BJ (cell line): ENCODE results near the gene GLI1. TPM values are rescaled to one million over a fixed set of nuclear protein-coding genes. Genes with fewer than 3 reads are reported as not detected.
"Not testable (repeated sequence)": the region's sequence is repeated elsewhere in the genome, so short reads cannot be mapped to it uniquely, and the experiment has no call there.

Experiments used
- CTCF ChIA-PET: fragments of 350-600 bp; formaldehyde crosslinking; extraction: SDS; loops from one replicate; lab custom pipeline; 2021; ENCODE audit warnings: antibody characterized with exemption, inconsistent platforms; lab: Yijun Ruan, JAX
- POLR2A ChIA-PET: fragments of 300-600 bp; sonication (Branson Sonifier 250); formaldehyde crosslinking; extraction: SDS; loops from one replicate; lab custom pipeline; 2021; ENCODE audit warnings: antibody characterized with exemption; lab: Charles Lee
- DNase-seq: peaks from one replicate; pipeline ENCODE4 v3.0.0-alpha.2; 2011; ENCODE audit warnings: low read depth
- H3K27me3 ChIP-seq: 2 replicates; pipeline ENCODE4 v1.6.0; 2011; ENCODE audit warnings: low read length; ENCODE audit not compliant: control insufficient read depth, insufficient read depth
- H3K36me3 ChIP-seq: 2 replicates; pipeline ENCODE4 v1.5.1; 2011; ENCODE audit warnings: low read length; ENCODE audit not compliant: control insufficient read depth, insufficient read depth
- H3K4me3 ChIP-seq: 2 replicates; pipeline ENCODE4 v1.5.1; 2011; ENCODE audit warnings: low read depth, mild to moderate bottlenecking, control low read depth, low read length
- polyA plus RNA-seq: library from polyadenylated mRNA; depleted of rRNA; stranded (reverse); fragments of >200 nt; gene quantifications from 2 replicates; pipeline ENCODE4 v1.2.3, GENCODE V29; 2011
- TF ChIP-seq, protein P1 (sequence below): IDR thresholded peaks from 2 replicates; pipeline ENCODE4 v1.5.1; 2011; ENCODE audit warnings: low read depth, mild to moderate bottlenecking, control low read depth, inconsistent platforms, low read length, moderate library complexity; ENCODE audit not compliant: insufficient read depth

GLI1 gene
- polyA plus RNA-seq, 1 experiment = 9.0 TPM

GRCh38 chr12:57433370-57433769 lies 26.2 kb upstream of the GLI1 start:
- Histone ChIP-seq H3K36me3 (no peaks in the 10 kb centered on the region), H3K27me3 (no peaks in the 10 kb centered on the region; the same call in 1 of the 2 replicates), H3K4me3 (no peak overlapping the region)
- TF ChIP-seq, protein P1, sequence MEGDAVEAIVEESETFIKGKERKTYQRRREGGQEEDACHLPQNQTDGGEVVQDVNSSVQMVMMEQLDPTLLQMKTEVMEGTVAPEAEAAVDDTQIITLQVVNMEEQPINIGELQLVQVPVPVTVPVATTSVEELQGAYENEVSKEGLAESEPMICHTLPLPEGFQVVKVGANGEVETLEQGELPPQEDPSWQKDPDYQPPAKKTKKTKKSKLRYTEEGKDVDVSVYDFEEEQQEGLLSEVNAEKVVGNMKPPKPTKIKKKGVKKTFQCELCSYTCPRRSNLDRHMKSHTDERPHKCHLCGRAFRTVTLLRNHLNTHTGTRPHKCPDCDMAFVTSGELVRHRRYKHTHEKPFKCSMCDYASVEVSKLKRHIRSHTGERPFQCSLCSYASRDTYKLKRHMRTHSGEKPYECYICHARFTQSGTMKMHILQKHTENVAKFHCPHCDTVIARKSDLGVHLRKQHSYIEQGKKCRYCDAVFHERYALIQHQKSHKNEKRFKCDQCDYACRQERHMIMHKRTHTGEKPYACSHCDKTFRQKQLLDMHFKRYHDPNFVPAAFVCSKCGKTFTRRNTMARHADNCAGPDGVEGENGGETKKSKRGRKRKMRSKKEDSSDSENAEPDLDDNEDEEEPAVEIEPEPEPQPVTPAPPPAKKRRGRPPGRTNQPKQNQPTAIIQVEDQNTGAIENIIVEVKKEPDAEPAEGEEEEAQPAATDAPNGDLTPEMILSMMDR = no peak
- ChIA-PET POLR2A (no interaction called here), CTCF (interaction anchor here (1.5 to 1.6 kb wide), 2 partner anchors 12 to 19 kb away, joined by 3 to 6 read pairs; no protein-coding TSS in a partner anchor)
- DNase-seq = no peak

DNA sequence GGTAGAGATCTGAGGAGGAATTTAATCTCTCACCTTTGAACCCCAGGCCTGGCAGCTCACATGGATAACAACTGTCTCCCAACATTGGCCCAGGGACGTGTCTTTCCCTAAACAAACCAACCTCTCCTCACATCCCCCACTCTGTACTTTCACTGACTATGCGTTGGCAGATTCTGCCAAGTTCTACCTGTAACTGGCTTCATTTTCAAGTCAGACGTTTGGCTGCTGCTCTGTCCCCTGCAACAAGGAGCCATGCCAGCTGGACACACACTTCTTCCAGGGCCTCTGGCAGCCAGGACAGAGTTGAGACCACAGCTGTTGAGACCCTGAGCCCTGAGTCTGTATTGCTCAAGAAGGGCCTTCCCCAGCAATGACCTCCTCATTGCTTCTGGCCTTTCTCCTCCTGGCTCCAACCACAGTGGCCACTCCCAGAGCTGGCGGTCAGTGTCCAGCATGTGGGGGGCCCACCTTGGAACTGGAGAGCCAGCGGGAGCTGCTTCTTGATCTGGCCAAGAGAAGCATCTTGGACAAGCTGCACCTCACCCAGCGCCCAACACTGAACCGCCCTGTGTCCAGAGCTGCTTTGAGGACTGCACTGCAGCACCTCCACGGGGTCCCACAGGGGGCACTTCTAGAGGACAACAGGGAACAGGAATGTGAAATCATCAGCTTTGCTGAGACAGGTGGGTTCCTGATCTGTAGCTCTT lies 24.9 kb upstream of the GLI1 start, which contains the start of gene INHBC:
Gene INHBC (plus strand): TSS at position 268 of the 707 bp plus-strand sequence. CDS start 103 bp downstream, at position 371.
- no peaks in the 10 kb centered on the region for H3K36me3 ChIP-seq
- ChIA-PET POLR2A (no interaction called here), CTCF (interaction anchor here (1.6 kb wide), 2 partner anchors 18 to 21 kb away, joined by 3 to 8 read pairs; partner anchors contain the start of gene INHBE)
- H3K4me3 ChIP-seq = no peak within 1 kb of the TSS
- no peaks in the 10 kb centered on the region; the same call in 1 of the 2 replicates for H3K27me3 ChIP-seq
- no peak for DNase-seq
- TF ChIP-seq, protein P1 = no peak

- POLR2A ChIA-PET = no interaction called here
Observed at GRCh38 chr12:57435293-57435692, 24.3 kb upstream of the GLI1 start.

DNA sequence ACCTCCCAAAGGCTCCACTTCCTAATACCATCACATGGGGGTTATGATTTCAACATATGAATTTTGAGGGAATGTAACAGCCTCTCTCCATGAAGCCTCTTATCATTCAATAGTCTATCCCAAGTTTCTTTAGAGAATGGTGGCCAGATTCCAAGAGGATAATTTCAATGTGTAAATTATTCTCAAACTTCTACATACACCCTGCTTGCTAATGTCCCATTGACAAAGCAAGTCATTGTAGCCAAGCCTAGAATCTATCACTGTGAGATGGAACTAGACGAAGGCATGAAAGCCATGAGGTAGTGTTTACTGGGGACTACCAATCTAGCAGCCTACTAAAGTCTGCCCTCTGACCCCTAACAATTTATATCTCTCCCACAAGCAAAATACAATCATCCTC lies 21.2 kb upstream of the GLI1 start:
- Histone ChIP-seq H3K36me3 (no peaks in the 10 kb centered on the region), H3K4me3 (no peak overlapping the region), H3K27me3 (no peaks in the 10 kb centered on the region; the same call in 1 of the 2 replicates)
- POLR2A ChIA-PET = no interaction called here
- CTCF ChIA-PET = interaction anchor here (1.4 to 2.5 kb wide), 2 partner anchors 14 to 17 kb away, joined by 5 to 14 read pairs; partner anchors contain the start of gene INHBE
- DNase-seq = no peak
- TF ChIP-seq, protein P1 = no peak

More at GRCh38 chr12:57435293-57435692, 24.3 kb upstream of the GLI1 start:
- CTCF ChIA-PET = interaction anchor here (1.6 kb wide), 2 partner anchors 17 to 20 kb away, joined by 3 to 8 read pairs; partner anchors contain the start of gene INHBE
- Histone ChIP-seq H3K4me3 (no peak overlapping the region), H3K27me3 (no peaks in the 10 kb centered on the region; the same call in 1 of the 2 replicates), H3K36me3 (no peaks in the 10 kb centered on the region)
- no peak for DNase-seq
- TF ChIP-seq, protein P1 = no peak

GRCh38 chr12:57439762-57440266 lies 19.8 kb upstream of the GLI1 start:
- DNase-seq = no peak
- Histone ChIP-seq H3K4me3 (no peak overlapping the region), H3K36me3 (no peaks in the 10 kb centered on the region), H3K27me3 (no peaks in the 10 kb centered on the region)
- ChIA-PET CTCF (no interaction called here), POLR2A (no interaction called here)
- TF ChIP-seq, protein P1 = no peak

GRCh38 chr12:57441393-57441792 lies 18.2 kb upstream of the GLI1 start:
- H3K27me3 ChIP-seq, H3K36me3 ChIP-seq, H3K4me3 ChIP-seq, POLR2A ChIA-PET, DNase-seq: not testable (repeated sequence)
- CTCF ChIA-PET = interaction anchor here (0.7 to 1.3 kb wide), 2 partner anchors 11 to 18 kb away, joined by 3 read pairs; partner anchors contain the start of gene GLI1
